Mesenchymal stem cell (in vitro differentiated cells and primary cell): ENCODE data around the gene YIPF5.

ENCODE experiments used
- DNase-seq: peaks from one replicate; pipeline ENCODE4 v3.0.0-alpha.2; 2013
- H2AFZ ChIP-seq: one replicate; pipeline ENCODE4 v1.6.1; 2013; ENCODE audit warnings: low read depth, mild to moderate bottlenecking, control low read depth, inconsistent platforms, low read length, moderate library complexity
- H2AK5ac ChIP-seq: 2 replicates; pipeline ENCODE4 v1.6.1; 2013; ENCODE audit warnings: low read length, moderate library complexity, mild to moderate bottlenecking, inconsistent platforms; ENCODE audit not compliant: severe bottlenecking
- H2BK120ac ChIP-seq: one replicate; pipeline ENCODE4 v1.6.1; 2013; ENCODE audit warnings: low read depth, mild to moderate bottlenecking, inconsistent platforms, low read length, moderate library complexity
- H2BK12ac ChIP-seq, 2 experiments: one replicate each; pipeline ENCODE4 v1.6.1; 2013; ENCODE audit warnings: inconsistent platforms in 2 of 2, low read length in 2 of 2, mild to moderate bottlenecking in 2 of 2, moderate library complexity in 2 of 2, control low read depth in 1 of 2
- H2BK15ac ChIP-seq: one replicate; pipeline ENCODE4 v1.6.1; 2013; ENCODE audit warnings: mild to moderate bottlenecking, low read depth, inconsistent platforms; ENCODE audit not compliant: poor library complexity, severe bottlenecking
- H2BK5ac ChIP-seq: 2 replicates; pipeline ENCODE4 v1.6.1; 2013; ENCODE audit warnings: low read depth, mild to moderate bottlenecking, low read length, control low read depth, inconsistent platforms; ENCODE audit not compliant: poor library complexity, severe bottlenecking
- H3K14ac ChIP-seq, 2 experiments: one replicate each; pipeline ENCODE4 v1.6.1; 2013; ENCODE audit warnings: inconsistent platforms in 2 of 2, low read length in 2 of 2, control low read depth in 1 of 2, mild to moderate bottlenecking in 1 of 2, moderate library complexity in 1 of 2
- H3K18ac ChIP-seq, 2 experiments: one replicate each; pipeline ENCODE4 v1.6.1; 2013; ENCODE audit warnings: inconsistent platforms in 2 of 2, low read length in 2 of 2, control low read depth in 1 of 2, low read depth in 1 of 2, mild to moderate bottlenecking in 1 of 2
- H3K23ac ChIP-seq, 2 experiments: one replicate each; pipeline ENCODE4 v1.6.1; 2013; ENCODE audit warnings: inconsistent platforms in 2 of 2, low read length in 2 of 2, mild to moderate bottlenecking in 2 of 2, moderate library complexity in 2 of 2, control low read depth in 1 of 2
- H3K27ac ChIP-seq: 2 replicates; pipeline ENCODE4 v1.5.1; 2013; ENCODE audit warnings: mild to moderate bottlenecking, moderate library complexity, low read length, control low read depth, inconsistent platforms; ENCODE audit not compliant: poor library complexity, severe bottlenecking
- H3K27me3 ChIP-seq, 2 experiments: 2 replicates each; pipeline versions ENCODE4 v1.6.1 to v1.7.0; 2013; ENCODE audit warnings: low read length in 2 of 2, mild to moderate bottlenecking in 2 of 2, moderate library complexity in 2 of 2, control low read depth in 1 of 2, inconsistent platforms in 1 of 2; ENCODE audit not compliant: control insufficient read depth in 1 of 2, insufficient read depth in 1 of 2
- H3K36me3 ChIP-seq, 2 experiments: 2 replicates each; pipeline versions ENCODE4 v1.6.1 to v1.7.0; 2013; ENCODE audit warnings: low read length in 2 of 2, control low read depth in 1 of 2, inconsistent platforms in 1 of 2, low read depth in 1 of 2, mild to moderate bottlenecking in 1 of 2; ENCODE audit not compliant: insufficient read depth in 2 of 2, control insufficient read depth in 1 of 2
- H3K4ac ChIP-seq, 2 experiments: one replicate each; pipeline ENCODE4 v1.6.1; 2013; ENCODE audit warnings: inconsistent platforms in 2 of 2, low read length in 2 of 2, mild to moderate bottlenecking in 2 of 2, moderate library complexity in 2 of 2, control low read depth in 1 of 2, low read depth in 1 of 2
- H3K4me1 ChIP-seq: 2 replicates; pipeline ENCODE4 v1.6.1; 2013; ENCODE audit warnings: low read depth, low read length, control low read depth; ENCODE audit not compliant: control insufficient read depth, insufficient read depth
- H3K4me2 ChIP-seq: 2 replicates; pipeline ENCODE4 v1.6.1; 2013; ENCODE audit warnings: low read length, mild to moderate bottlenecking, inconsistent platforms; ENCODE audit not compliant: poor library complexity, severe bottlenecking
- H3K4me3 ChIP-seq, 2 experiments: 2 replicates each; pipeline versions ENCODE4 v1.5.1 to v1.7.0; 2013; ENCODE audit warnings: low read length in 2 of 2, mild to moderate bottlenecking in 2 of 2, control low read depth in 1 of 2, low read depth in 1 of 2; ENCODE audit not compliant: insufficient read depth in 1 of 2
- H3K79me1 ChIP-seq: replicated peaks from 2 replicates; pipeline ENCODE4 v1.6.1; 2013; ENCODE audit warnings: mild to moderate bottlenecking, control low read depth, low read length, inconsistent platforms; ENCODE audit not compliant: poor library complexity, severe bottlenecking
- H3K9ac ChIP-seq: 2 replicates; pipeline ENCODE4 v1.7.0; 2013; ENCODE audit warnings: mild to moderate bottlenecking, low read length, moderate library complexity
- H3K9me3 ChIP-seq: 2 replicates; pipeline ENCODE4 v1.7.0; 2013; ENCODE audit warnings: mild to moderate bottlenecking, low read length; ENCODE audit not compliant: control insufficient read depth
- H4K8ac ChIP-seq: one replicate; pipeline ENCODE4 v1.6.1; 2013; ENCODE audit warnings: inconsistent platforms, mild to moderate bottlenecking, low read length, moderate library complexity
- H4K91ac ChIP-seq: one replicate; pipeline ENCODE4 v1.6.1; 2013; ENCODE audit warnings: mild to moderate bottlenecking, low read length, inconsistent platforms
- WGBS: methylation state at CpG from one replicate; pipeline ENCODE4 v1.1.7; 2013; ENCODE audit warnings: mixed read lengths; 5-methylcytosine and 5-hydroxymethylcytosine counted together

YIPF5 gene

GRCh38 chr5:144202726-144203125, 32.3 kb upstream of the YIPF5 start:
- H3K27ac ChIP-seq, result no peak overlapping the region
- no peak overlapping the region for H3K4me2 ChIP-seq
- no peaks in the 10 kb centered on the region for H3K79me1 ChIP-seq
- no peak overlapping the region for H3K4me3 ChIP-seq
- H2BK12ac ChIP-seq, result no peak overlapping the region
- H2AK5ac ChIP-seq, result no peak overlapping the region
- no peak overlapping the region for H3K14ac ChIP-seq
- H3K23ac ChIP-seq, result no peak overlapping the region
- no peak for DNase-seq
- H3K9me3 ChIP-seq, result no peaks in the 10 kb centered on the region
- no peaks in the 10 kb centered on the region for H3K36me3 ChIP-seq
- no peak overlapping the region for H2AFZ ChIP-seq
- H3K9ac ChIP-seq, result no peak overlapping the region
- H4K91ac ChIP-seq, result no peak overlapping the region
- no peak overlapping the region for H4K8ac ChIP-seq
- no peak overlapping the region for H3K18ac ChIP-seq
- peaks cover 0 to 15% of the 10 kb centered on the region in 2 experiments for H3K27me3 ChIP-seq
- H2BK120ac ChIP-seq, result no peak overlapping the region
- WGBS, result no CpG with 5 or more reads among the region's 1 CpG
- no peak overlapping the region for H2BK15ac ChIP-seq
- peaks cover 4% of the 10 kb centered on the region for H3K4me1 ChIP-seq
- no peak overlapping the region for H2BK5ac ChIP-seq
- H3K4ac ChIP-seq, result no peak overlapping the region

GRCh38 chr5:144202072-144202471, 31.6 kb upstream of the YIPF5 start:
- 55% methylated on average over 6 of the region's 10 CpGs for WGBS

GRCh38 chr5:144201588-144201987, 31.1 kb upstream of the YIPF5 start:
- H3K14ac ChIP-seq, result no peak overlapping the region
- H3K9me3 ChIP-seq, result no peaks in the 10 kb centered on the region
- no peak overlapping the region for H2AK5ac ChIP-seq
- H3K4me2 ChIP-seq, result no peak overlapping the region
- 51% methylated on average over 4 of the region's 5 CpGs for WGBS
- no peak overlapping the region for H2BK120ac ChIP-seq
- H2BK5ac ChIP-seq, result no peak overlapping the region
- H3K9ac ChIP-seq, result peak overlapping the region; percentile 58
- H3K18ac ChIP-seq, result no peak overlapping the region
- H3K36me3 ChIP-seq, result no peaks in the 10 kb centered on the region
- H3K27me3 ChIP-seq, result peaks cover 0 to 5% of the 10 kb centered on the region in 2 experiments
- H2BK15ac ChIP-seq, result no peak overlapping the region
- H3K4ac ChIP-seq, result no peak overlapping the region
- no peak overlapping the region for H2AFZ ChIP-seq
- no peak overlapping the region for H4K8ac ChIP-seq
- no peaks in the 10 kb centered on the region for H3K79me1 ChIP-seq
- no peak overlapping the region for H4K91ac ChIP-seq
- DNase-seq, result peak; percentile 38
- peaks cover 5% of the 10 kb centered on the region for H3K4me1 ChIP-seq
- peak overlapping the region in 1 of 2 experiments; percentile 32 for H3K4me3 ChIP-seq
- H3K27ac ChIP-seq, result no peak overlapping the region
- no peak overlapping the region for H3K23ac ChIP-seq
- H2BK12ac ChIP-seq, result no peak overlapping the region

More at GRCh38 chr5:144202072-144202471, 31.6 kb upstream of the YIPF5 start:
- Histone ChIP-seq H4K91ac (no peak overlapping the region), H2AFZ (no peak overlapping the region), H3K14ac (no peak overlapping the region), H3K27me3 (peaks cover 0 to 10% of the 10 kb centered on the region in 2 experiments), H2BK120ac (no peak overlapping the region), H3K4me1 (peaks cover 4% of the 10 kb centered on the region), H4K8ac (no peak overlapping the region), H2BK5ac (no peak overlapping the region), H3K36me3 (no peaks in the 10 kb centered on the region), H3K27ac (no peak overlapping the region), H3K4me2 (no peak overlapping the region), H3K18ac (no peak overlapping the region), H3K4ac (peak overlapping the region in 1 of 2 experiments; percentile 63), H2AK5ac (peak overlapping the region; percentile 2), H2BK15ac (no peak overlapping the region), H2BK12ac (no peak overlapping the region), H3K79me1 (no peaks in the 10 kb centered on the region), H3K9me3 (no peaks in the 10 kb centered on the region), H3K23ac (no peak overlapping the region), H3K4me3 (peak overlapping the region in 1 of 2 experiments; percentile 32), H3K9ac (peak overlapping the region; percentile 58)
- DNase-seq, result peak; percentile 18

DNA sequence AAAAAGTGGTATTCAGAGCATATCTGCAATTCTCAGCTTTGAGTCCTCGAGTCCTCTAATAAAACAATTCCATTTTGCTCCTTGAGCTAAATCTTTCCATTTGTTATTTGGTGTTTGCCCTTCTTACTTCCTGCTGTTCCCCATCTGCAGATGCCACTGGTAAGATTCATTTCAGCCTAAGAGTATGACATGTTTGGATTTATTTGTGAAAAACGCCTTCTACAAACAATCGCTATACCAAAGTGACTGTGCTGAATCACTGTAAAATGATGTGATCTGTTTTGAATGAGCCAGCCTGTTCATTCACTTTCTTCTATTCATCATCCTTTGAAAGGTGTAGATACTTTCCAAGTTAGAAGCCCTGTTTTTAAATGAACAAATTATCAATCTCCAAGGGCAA, 27.9 kb upstream of the YIPF5 start:
- H3K27me3 ChIP-seq, result no peaks in the 10 kb centered on the region
- peak overlapping the region in 1 of 2 experiments; percentile 62 for H2BK12ac ChIP-seq
- H3K18ac ChIP-seq, result no peak overlapping the region
- no peak overlapping the region for H2BK5ac ChIP-seq
- no peaks in the 10 kb centered on the region for H3K79me1 ChIP-seq
- H3K4me3 ChIP-seq, result no peak overlapping the region
- peak; percentile 54 for DNase-seq
- no peak overlapping the region for H2BK15ac ChIP-seq
- H3K14ac ChIP-seq, result no peak overlapping the region
- H4K8ac ChIP-seq, result no peak overlapping the region
- H3K4ac ChIP-seq, result no peak overlapping the region
- H3K23ac ChIP-seq, result no peak overlapping the region
- H3K36me3 ChIP-seq, result no peaks in the 10 kb centered on the region
- no peak overlapping the region for H4K91ac ChIP-seq
- H3K9ac ChIP-seq, result peak overlapping the region; percentile 7
- no peak overlapping the region for H3K4me2 ChIP-seq
- H2AK5ac ChIP-seq, result no peak overlapping the region
- H3K4me1 ChIP-seq, result peaks cover 2% of the 10 kb centered on the region
- H3K9me3 ChIP-seq, result no peaks in the 10 kb centered on the region
- H2AFZ ChIP-seq, result no peak overlapping the region
- H2BK120ac ChIP-seq, result no peak overlapping the region
- H3K27ac ChIP-seq, result peak overlapping the region; percentile 8
- no CpG with 5 or more reads among the region's 3 CpGs for WGBS
